ENCODE results near the gene ODF4.

Gene ODF4

GRCh38 chr17:8339540-8339939 lies at the start of gene ODF4:
Gene ODF4, plus strand, starts transcription at chr17:8339840. Its CDS starts 212 bp downstream, at chr17:8340052.
- no peak for ATAC-seq
- no peak for TF ChIP-seq GLIS3 (CRISPR knock-in tag; IDR thresholded peaks at IDR 0.05)
- TF ChIP-seq TCF4 (CRISPR knock-in tag; IDR thresholded peaks at IDR 0.05; ENCODE audit: borderline replicate concordance) = no peak

DNA sequence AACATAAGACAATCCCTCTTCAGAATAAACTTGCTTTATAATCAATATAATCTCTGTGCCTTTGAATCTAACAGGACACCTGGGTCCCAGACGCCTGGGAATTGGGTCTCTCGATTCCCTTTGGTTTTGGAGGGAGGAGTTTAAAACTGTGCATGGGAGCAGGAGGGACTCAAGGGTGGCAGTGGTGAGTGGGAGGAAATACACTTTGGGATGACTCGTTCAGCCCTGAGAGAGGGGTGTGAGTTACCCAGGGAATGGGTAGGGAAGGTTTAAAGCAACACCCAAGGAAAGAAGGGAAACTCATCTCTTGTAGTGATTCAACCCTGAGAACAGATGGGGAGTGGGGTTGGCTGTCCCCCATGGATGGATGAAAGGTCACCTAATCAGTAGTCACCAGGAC lies 49.6 kb upstream of the ODF4 start:
- TF ChIP-seq ZFP30 (CRISPR knock-in tag; IDR thresholded peaks at IDR 0.05) (no peak), OSR1 (CRISPR knock-in tag; IDR thresholded peaks at IDR 0.05) (no peak), TOX (CRISPR knock-in tag; IDR thresholded peaks at IDR 0.05; ENCODE audit: borderline replicate concordance) (no peak), CSDC2 (CRISPR knock-in tag; IDR thresholded peaks at IDR 0.05) (no peak), ZNF565 (CRISPR knock-in tag; conservative IDR thresholded peaks at IDR 0.05; ENCODE audit: low read depth) (no peak), PPARA (CRISPR knock-in tag; IDR thresholded peaks at IDR 0.05; ENCODE audit: borderline replicate concordance) (no peak), SNAI2 (CRISPR knock-in tag; IDR thresholded peaks at IDR 0.05) (no peak), BACH2 (CRISPR knock-in tag; IDR thresholded peaks at IDR 0.05; ENCODE audit: borderline replicate concordance) (no peak), GLIS3 (CRISPR knock-in tag; IDR thresholded peaks at IDR 0.05) (no peak), POU6F1 (CRISPR knock-in tag; IDR thresholded peaks at IDR 0.05; ENCODE audit: borderline replicate concordance, low read depth) (no peak)
- TF ChIP-seq, protein P1, sequence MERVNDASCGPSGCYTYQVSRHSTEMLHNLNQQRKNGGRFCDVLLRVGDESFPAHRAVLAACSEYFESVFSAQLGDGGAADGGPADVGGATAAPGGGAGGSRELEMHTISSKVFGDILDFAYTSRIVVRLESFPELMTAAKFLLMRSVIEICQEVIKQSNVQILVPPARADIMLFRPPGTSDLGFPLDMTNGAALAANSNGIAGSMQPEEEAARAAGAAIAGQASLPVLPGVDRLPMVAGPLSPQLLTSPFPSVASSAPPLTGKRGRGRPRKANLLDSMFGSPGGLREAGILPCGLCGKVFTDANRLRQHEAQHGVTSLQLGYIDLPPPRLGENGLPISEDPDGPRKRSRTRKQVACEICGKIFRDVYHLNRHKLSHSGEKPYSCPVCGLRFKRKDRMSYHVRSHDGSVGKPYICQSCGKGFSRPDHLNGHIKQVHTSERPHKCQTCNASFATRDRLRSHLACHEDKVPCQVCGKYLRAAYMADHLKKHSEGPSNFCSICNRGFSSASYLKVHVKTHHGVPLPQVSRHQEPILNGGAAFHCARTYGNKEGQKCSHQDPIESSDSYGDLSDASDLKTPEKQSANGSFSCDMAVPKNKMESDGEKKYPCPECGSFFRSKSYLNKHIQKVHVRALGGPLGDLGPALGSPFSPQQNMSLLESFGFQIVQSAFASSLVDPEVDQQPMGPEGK (CRISPR knock-in tag; IDR thresholded peaks at IDR 0.05; ENCODE audit: borderline replicate concordance) = no peak
- TF ChIP-seq, protein P2, sequence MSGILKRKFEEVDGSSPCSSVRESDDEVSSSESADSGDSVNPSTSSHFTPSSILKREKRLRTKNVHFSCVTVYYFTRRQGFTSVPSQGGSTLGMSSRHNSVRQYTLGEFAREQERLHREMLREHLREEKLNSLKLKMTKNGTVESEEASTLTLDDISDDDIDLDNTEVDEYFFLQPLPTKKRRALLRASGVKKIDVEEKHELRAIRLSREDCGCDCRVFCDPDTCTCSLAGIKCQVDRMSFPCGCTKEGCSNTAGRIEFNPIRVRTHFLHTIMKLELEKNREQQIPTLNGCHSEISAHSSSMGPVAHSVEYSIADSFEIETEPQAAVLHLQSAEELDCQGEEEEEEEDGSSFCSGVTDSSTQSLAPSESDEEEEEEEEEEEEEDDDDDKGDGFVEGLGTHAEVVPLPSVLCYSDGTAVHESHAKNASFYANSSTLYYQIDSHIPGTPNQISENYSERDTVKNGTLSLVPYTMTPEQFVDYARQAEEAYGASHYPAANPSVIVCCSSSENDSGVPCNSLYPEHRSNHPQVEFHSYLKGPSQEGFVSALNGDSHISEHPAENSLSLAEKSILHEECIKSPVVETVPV (CRISPR knock-in tag; IDR thresholded peaks at IDR 0.05) = no peak
- ATAC-seq = no peak

GRCh38 chr17:8292639-8293395 lies 46.8 kb upstream of the ODF4 start:
- TF ChIP-seq RARB (CRISPR knock-in tag; IDR thresholded peaks at IDR 0.05) = no peak
- no peak for TF ChIP-seq ZNF565 (CRISPR knock-in tag; conservative IDR thresholded peaks at IDR 0.05; ENCODE audit: low read depth)
- no peak for TF ChIP-seq CREB5 (CRISPR knock-in tag; IDR thresholded peaks at IDR 0.05; ENCODE audit: low read depth)
- no peak for TF ChIP-seq SNAI2 (CRISPR knock-in tag; IDR thresholded peaks at IDR 0.05)
- TF ChIP-seq BACH2 (CRISPR knock-in tag; IDR thresholded peaks at IDR 0.05; ENCODE audit: borderline replicate concordance) = no peak
- TF ChIP-seq TCF4 (CRISPR knock-in tag; IDR thresholded peaks at IDR 0.05; ENCODE audit: borderline replicate concordance) = no peak
- no peak for TF ChIP-seq TOX (CRISPR knock-in tag; IDR thresholded peaks at IDR 0.05; ENCODE audit: borderline replicate concordance)
- TF ChIP-seq ZNF8 (CRISPR knock-in tag; IDR thresholded peaks at IDR 0.05) = no peak
- no peak for TF ChIP-seq ZFP30 (CRISPR knock-in tag; IDR thresholded peaks at IDR 0.05)
- TF ChIP-seq CSDC2 (CRISPR knock-in tag; IDR thresholded peaks at IDR 0.05) = no peak
- TF ChIP-seq, protein P1 (CRISPR knock-in tag; IDR thresholded peaks at IDR 0.05; ENCODE audit: borderline replicate concordance) = no peak
- TF ChIP-seq OSR1 (CRISPR knock-in tag; IDR thresholded peaks at IDR 0.05) = no peak
- no peak for TF ChIP-seq ZFP3 (CRISPR knock-in tag; IDR thresholded peaks at IDR 0.05)
- TF ChIP-seq GLIS3 (CRISPR knock-in tag; IDR thresholded peaks at IDR 0.05) = no peak
- no peak for TF ChIP-seq ARNTL (CRISPR knock-in tag; IDR thresholded peaks at IDR 0.05; ENCODE audit: borderline replicate concordance, low read depth)
- no peak for TF ChIP-seq POU6F1 (CRISPR knock-in tag; IDR thresholded peaks at IDR 0.05; ENCODE audit: borderline replicate concordance, low read depth)
- no peak for TF ChIP-seq ZC3H10 (CRISPR knock-in tag; IDR thresholded peaks at IDR 0.05)
- TF ChIP-seq ISL1 (CRISPR knock-in tag; IDR thresholded peaks at IDR 0.05) = no peak
- TF ChIP-seq PPARA (CRISPR knock-in tag; IDR thresholded peaks at IDR 0.05; ENCODE audit: borderline replicate concordance) = no peak
- TF ChIP-seq, protein P2 (CRISPR knock-in tag; IDR thresholded peaks at IDR 0.05) = no peak
- no peak for ATAC-seq

Data from SK-N-SH treated with all-trans-retinoic acid at 6 μM for 48 hours (cell line).